ENCODE data around the gene RUNX1.

GRCh38 chr21:34788879-34789278, 260.2 kb downstream of the RUNX1 start:
- TF ChIP-seq CTCF (IDR thresholded peaks at IDR 0.05 in 8 of 11, conservative IDR thresholded peaks at IDR 0.05 in 3 of 11) (no peak), POLR2A (IDR thresholded peaks at IDR 0.05) (no peak)

All from spleen (tissue), 7 donors.